Left ventricle myocardium inferior (tissue), 1 donor: ENCODE data around the gene CD276. TPM values are rescaled to one million over a fixed set of nuclear protein-coding genes. Genes with fewer than 3 reads are reported as not detected.
"Not testable (repeated sequence)": the region's sequence is repeated elsewhere in the genome, so short reads cannot be mapped to it uniquely, and the experiment has no call there.

ENCODE experiments used
- DNase-seq: peaks from one replicate; pipeline ENCODE4 v3.0.0-alpha.2; 2020
- H3K27ac ChIP-seq: fragments of 200-600 bp; replicated peaks from 2 replicates; pipeline ENCODE4 v1.8.0; 2021
- H3K27me3 ChIP-seq: fragments of 200-600 bp; 2 replicates; pipeline ENCODE4 v1.8.0; 2021; ENCODE audit warnings: low read depth
- H3K36me3 ChIP-seq: fragments of 200-600 bp; 2 replicates; pipeline ENCODE4 v1.8.0; 2021
- H3K4me1 ChIP-seq: fragments of 200-600 bp; 2 replicates; pipeline ENCODE4 v1.8.0; 2021
- H3K4me3 ChIP-seq: fragments of 200-600 bp; 2 replicates; pipeline ENCODE4 v1.8.0; 2021; ENCODE audit warnings: mild to moderate bottlenecking, moderate library complexity
- H3K9me3 ChIP-seq: fragments of 200-600 bp; replicated peaks from 2 replicates; pipeline ENCODE4 v1.8.0; 2021
- CTCF ChIP-seq: fragments of 200-600 bp; IDR thresholded peaks from 2 replicates; pipeline ENCODE4 v1.8.0; 2021; ENCODE audit warnings: antibody characterized with exemption, mild to moderate bottlenecking, borderline replicate concordance
- intact Hi-C: fragments of 100-400 bp; cut with micrococcal nuclease; formaldehyde crosslinking; loops from one replicate; pipeline ENCODE4 v1.11.0; 2022
- long read RNA-seq: library from polyadenylated mRNA; unstranded; transcript quantifications from one replicate; pipeline ENCODE4 v2.0.0, GENCODE V29; 2021
- total RNA-seq: library from RNA; stranded (reverse); fragmentation: NEBNext Ultra II Directional; extraction: Animal tissue kit (Norgen Biotek cat#: 25700); gene quantifications from one replicate; pipeline ENCODE4 v1.2.1, GENCODE V29; 2021
- donor health status: DM: no; HTN: yes; CAD: no; lungs with severe emphysema.

CD276 gene
- total RNA-seq, result 32.4 TPM
- long read RNA-seq, transcript CD276-202 (10 exons, 3,469 nt), result major isoform, 46 of 71 reads
- long read RNA-seq, partial matches to known transcripts, result 13 of 71 reads
- long read RNA-seq, other reads (novel, unspliced or antisense), result 11 of 71 reads

DNA sequence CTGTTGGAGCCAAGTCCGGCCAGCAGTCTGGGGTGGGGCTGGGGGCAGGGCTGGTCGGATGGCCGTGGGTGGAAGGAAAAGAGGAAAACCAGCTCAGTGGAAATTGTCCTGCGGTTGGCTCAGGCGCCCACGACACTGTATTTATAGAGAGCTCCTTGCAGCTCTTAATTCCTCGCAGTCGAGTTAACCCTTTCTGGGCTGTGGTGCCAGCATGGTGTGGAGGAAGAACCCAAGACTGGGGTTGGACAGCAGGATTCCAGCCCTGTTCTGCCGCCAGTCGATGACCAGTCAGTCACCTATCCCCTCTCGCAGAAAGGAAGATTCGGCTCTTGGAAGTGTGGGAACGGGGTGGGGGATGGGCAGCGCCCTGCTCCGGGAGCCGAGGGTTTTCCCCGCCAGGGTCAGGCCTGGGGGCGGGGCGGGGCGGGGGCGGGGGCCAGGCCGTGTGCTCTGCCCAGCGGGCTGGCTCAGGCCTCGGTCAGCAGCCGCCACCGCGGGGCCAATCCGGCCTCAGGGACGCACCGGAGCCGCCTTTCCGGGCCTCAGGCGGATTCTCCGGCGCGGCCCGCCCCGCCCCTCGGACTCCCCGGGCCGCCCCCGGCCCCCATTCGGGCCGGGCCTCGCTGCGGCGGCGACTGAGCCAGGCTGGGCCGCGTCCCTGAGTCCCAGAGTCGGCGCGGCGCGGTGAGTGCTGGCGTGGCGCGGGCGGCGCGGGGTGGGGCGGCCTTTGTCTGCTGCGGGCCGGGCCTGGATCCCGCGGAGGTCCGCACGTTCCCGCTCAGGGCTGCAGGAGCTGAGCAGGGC is at the start of gene CD276:
Gene CD276, plus strand, starts transcription at position 607 of the 804 bp plus-strand sequence. CDS start 15,257 bp downstream, outside the sequence.
- H3K4me3 ChIP-seq, result peak within 1 kb of the TSS; percentile 92
- TF ChIP-seq CTCF, result no peak
- peaks cover 7% of the 10 kb centered on the region for H3K27me3 ChIP-seq
- H3K36me3 ChIP-seq, result no peaks in the 10 kb centered on the region
- intact Hi-C loops, result no loop called here
- no peaks in the 10 kb centered on the region for H3K9me3 ChIP-seq
- H3K27ac ChIP-seq, result peak within 1 kb of the TSS; percentile 91
- DNase-seq, result peak; percentile 83
- peaks cover 55% of the 10 kb centered on the region for H3K4me1 ChIP-seq

DNA sequence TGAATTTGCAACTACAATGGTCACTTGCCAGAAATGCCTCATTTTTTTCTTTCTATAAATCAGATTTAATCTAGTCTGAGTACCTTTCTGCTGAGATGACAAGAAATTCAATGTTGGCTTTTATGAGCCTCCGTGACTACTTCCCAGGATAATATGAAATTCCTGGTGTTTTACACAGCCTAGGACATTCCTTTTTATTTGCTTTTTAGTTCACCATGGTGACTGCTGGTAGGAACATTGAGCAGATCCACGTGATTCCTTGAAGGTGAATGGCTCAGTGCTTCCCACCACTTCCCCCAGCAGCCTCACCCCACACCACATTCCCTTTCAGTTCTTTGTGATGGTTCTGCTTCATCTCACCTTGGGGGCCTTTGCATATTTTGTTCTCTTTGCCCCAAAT is 46.7 kb upstream of the CD276 start:
- Histone ChIP-seq H3K27ac (no peak overlapping the region), H3K4me1 (peaks cover 16% of the 10 kb centered on the region), H3K27me3 (peaks cover 15% of the 10 kb centered on the region), H3K4me3 (no peak overlapping the region), H3K9me3 (no peaks in the 10 kb centered on the region), H3K36me3 (no peaks in the 10 kb centered on the region)
- no peak for TF ChIP-seq CTCF
- intact Hi-C loops, result loop anchor here (5.0 kb wide), 1 partner anchor 75 kb away; no protein-coding TSS in a partner anchor
- no peak for DNase-seq

DNA sequence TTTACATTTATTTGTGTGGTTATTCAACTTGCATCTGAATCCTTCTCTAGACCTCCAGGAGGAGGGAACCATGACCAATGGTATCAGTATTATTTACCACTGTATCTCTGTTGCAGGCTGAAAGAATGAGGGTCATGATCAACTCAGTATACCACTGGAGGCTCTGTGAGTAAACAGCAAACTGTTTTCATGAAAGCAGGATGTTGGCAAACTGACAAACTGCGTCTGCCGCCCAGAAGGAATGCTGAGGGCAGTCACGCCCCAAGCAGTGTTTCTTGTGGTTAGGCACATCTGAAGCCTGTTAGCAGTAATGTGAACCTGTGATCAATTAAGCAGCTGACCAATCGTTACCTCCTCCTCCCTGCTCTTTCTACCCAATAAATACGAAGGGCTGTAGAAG is 44.7 kb upstream of the CD276 start:
- H3K9me3 ChIP-seq, H3K4me1 ChIP-seq, H3K4me3 ChIP-seq, H3K27ac ChIP-seq, H3K36me3 ChIP-seq, DNase-seq: not testable (repeated sequence)
- intact Hi-C loops, result loop anchor here (5.0 kb wide), 1 partner anchor 77 kb away; no protein-coding TSS in a partner anchor
- H3K27me3 ChIP-seq, result peaks cover 15% of the 10 kb centered on the region

- Histone ChIP-seq H3K27me3 (peaks cover 11% of the 10 kb centered on the region), H3K9me3 (peaks cover 5% of the 10 kb centered on the region), H3K4me3 (no peak overlapping the region), H3K36me3 (no peaks in the 10 kb centered on the region), H3K27ac (no peak overlapping the region), H3K4me1 (no peaks in the 10 kb centered on the region)
- TF ChIP-seq CTCF, result no peak
- DNase-seq, result no peak
- intact Hi-C loops, result no loop called here
These were observed 36.7 kb upstream of the CD276 start for GRCh38 chr15:73647259-73648013.

DNA sequence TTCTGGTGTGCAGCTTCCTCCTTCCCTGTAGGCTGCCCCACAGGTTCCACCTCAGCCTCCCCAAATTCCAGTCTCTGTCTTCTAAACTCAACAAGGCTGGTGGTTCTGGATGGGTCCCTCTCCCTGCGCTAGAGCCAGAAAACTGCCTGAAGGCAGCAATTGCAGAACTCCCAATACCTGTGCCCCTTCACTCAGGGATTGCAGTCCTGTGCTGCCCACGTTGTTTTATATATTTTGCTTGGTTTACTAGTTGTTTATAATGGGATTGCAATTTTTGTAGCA is 36.2 kb upstream of the CD276 start:
- H3K9me3 ChIP-seq, result peaks cover 5% of the 10 kb centered on the region
- no peak for TF ChIP-seq CTCF
- peaks cover 11% of the 10 kb centered on the region for H3K27me3 ChIP-seq
- H3K4me1 ChIP-seq, result no peaks in the 10 kb centered on the region
- intact Hi-C loops, result no loop called here
- no peaks in the 10 kb centered on the region for H3K36me3 ChIP-seq
- no peak for DNase-seq
- no peak overlapping the region for H3K4me3 ChIP-seq
- no peak overlapping the region for H3K27ac ChIP-seq
